Stimulated activated CD8-positive, alpha-beta memory T cell treated with anti-CD3 and anti-CD28 coated beads, Interleukin-2, amount 100 ng/mL, for 1 hour (primary cell): ENCODE results near the gene MALT1.
"Not testable (repeated sequence)": the region's sequence is repeated elsewhere in the genome, so short reads cannot be mapped to it uniquely, and the experiment has no call there.

Experiments used
- DNase-seq, 2 donors: peaks; one replicate each; pipeline ENCODE4 v3.0.0-alpha.2; 2020; ENCODE audit warnings: low read depth in 2 of 2

The MALT1 gene

DNA sequence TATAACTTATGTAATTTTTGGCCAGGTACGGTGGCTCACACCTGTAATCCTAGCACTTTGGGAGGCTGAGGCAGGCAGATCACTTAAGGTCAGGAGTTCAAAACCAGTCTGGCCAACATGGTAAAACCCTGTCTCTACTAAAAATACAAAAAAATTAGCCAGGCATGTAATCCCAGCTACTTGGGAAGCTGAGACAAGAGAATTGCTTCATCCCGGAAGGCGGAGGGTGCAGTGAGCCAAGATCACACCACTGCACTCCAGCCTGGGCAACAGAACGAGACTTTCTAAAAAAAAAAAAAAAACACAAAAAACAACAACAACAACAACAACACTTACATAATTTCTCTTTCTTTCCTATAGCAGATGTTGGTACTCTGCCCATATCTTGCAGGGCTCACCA is 105.3 kb downstream of the MALT1 start:
- not testable (repeated sequence) for DNase-seq

DNA sequence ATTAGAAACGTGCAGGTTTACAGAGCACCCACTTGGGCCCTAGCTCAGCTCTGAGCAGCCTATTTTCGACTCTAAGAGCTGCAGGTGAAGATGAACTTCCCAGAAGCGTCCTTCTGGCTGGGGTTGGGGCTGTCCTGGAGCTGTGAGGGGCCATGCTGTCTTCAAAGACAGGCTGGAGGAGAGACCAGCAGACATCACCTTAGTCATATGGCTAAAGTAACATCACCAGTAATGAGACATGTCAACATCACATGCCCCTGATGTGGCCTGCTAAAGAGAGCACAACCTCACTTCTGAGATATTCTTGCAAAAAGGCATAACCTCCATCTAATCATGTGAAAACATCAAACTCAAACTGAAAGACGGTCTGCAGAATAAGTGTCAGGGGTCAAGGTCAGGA is 106.2 kb downstream of the MALT1 start:
- DNase-seq = no peak

DNA sequence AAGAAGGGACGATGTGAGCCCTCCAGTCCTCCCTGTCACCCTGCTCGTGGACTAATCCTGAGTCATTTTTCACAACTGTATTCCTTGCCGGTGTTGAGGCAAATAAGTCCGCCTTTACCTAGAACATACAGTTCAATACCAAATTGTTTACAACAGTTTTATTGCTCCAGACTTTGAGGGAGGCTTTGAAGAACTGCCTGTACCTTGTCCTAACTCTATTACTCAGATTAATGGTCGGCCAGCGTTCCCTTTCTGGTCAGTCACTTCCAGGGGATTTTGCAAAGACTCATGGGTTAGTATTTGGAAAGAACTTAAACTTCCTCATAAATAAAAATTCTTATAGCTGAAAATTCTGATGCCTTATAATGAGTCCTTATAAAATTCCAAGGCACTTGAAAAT is 108.3 kb downstream of the MALT1 start:
- no peak for DNase-seq

DNA sequence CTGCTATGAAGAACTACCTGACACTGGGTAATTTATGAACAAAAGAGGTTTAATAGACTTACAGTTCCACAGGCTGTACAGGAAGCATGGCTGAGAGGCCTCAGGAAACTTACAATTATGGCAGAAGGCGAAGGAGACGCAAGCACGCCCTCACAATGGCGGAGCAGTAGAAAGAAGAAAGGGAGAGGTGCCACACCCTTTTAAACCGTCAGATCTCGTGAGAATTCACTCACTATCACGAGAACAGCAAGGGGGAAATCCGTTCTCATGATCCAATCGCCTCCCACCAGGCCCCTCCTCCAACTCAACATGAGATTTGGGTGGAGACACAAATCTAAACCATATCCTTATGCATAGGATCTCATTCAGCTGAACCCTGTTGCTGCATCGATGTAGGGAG is 108.8 kb downstream of the MALT1 start:
- DNase-seq = no peak

DNA sequence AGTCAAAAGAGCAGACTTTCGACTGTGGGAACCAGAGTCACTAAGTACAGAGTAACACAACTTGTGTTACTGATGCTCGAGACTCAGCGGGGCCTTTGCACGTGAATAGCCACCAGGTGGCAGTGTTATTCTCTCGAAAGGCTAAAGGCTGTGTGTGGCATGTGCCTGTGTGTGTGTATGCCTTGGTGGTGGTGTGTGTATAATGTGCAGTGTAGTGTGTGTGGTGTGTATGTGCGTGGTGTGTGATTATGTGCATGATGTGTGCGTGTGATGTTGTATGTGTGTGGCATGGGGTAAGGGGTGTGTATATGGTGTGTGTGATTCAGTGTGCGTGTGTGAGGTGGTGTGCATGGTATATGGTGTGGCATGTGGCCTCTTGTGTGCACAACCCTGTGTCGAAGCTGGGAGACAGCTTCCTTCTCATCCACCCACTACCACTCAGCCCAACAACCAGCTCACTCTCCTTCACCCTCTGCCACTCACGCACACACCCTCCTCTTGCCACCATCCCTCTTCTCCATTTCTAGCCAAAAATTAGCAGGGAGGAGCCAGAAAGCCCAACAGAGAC is 110.4 kb downstream of the MALT1 start:
- DNase-seq = peak; percentile 15 to 35

DNA sequence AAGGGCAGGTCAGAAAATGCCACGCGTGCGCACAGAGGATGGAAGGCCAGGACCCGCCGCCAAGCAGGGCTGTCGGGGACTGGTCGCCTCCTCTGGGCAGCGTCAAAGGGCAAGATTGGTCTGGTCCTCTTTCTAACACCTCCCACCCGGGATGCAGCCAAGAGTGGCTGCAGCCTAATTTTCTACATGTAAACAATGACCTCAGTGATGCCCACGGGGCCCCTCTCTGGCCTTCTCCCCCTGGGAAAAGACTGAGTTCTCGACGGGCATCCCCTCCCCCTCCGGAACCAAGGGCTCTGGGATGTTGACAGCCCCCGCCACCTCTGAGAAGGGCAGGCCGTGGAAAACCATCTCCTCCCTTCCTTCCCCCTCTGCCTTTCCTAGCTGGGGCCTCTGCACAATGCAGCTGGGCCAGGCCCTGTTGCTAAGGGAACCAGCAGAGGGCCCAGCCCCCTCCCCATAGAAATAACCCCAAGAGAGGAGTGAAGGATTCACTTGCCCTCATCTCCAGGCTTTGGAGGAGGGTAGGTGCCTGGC is 113.4 kb downstream of the MALT1 start:
- no peak for DNase-seq

DNA sequence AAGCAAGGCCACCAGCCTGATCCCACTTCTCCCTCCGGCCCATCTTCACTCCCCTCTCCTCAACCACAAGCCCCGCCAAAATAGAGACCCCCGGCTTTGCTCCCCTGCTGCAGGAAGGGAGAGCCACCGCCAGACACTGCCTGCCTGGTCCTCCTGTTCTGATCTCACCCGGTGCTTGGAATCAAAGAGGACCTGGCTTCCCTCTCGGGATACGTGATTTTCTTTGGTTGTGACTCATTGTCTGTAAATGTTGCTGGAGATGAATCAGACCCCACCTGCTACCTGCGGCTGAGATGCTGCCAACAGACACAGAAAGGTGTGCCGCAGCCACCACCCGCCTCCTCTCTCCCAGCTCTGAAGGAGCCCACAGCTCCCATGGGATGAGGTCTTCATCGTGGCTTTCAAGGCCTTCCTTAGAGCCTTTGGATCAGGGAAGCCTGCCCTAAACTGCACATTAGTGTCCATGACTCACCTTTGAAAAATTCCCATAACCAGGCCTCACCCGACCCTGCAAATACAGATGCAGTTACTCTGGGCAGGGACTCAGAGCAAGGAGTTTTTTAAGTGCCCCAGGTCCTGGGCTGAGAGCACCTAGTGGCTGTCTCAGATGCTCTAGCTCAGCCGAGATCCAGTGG is 114.0 kb downstream of the MALT1 start:
- no peak for DNase-seq

DNA sequence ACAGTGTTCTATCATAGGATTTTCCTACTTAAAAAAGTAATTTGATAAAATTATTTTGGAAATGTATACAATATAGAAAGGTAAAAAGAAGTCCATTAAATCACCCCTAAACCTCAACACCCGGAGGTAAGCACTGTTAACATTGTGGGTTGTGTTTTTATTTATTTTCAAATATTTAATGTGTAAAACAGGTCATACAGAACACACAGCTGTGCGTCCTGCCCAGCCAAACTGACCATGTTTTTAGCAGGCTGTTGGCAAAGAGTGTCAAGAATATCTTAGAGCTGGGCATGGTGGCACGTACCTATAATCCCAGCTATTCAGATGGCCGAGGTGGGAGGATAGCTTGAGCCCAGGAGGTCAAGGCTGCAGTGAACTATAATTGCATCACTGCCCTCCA is 114.6 kb downstream of the MALT1 start:
- DNase-seq = no peak

DNA sequence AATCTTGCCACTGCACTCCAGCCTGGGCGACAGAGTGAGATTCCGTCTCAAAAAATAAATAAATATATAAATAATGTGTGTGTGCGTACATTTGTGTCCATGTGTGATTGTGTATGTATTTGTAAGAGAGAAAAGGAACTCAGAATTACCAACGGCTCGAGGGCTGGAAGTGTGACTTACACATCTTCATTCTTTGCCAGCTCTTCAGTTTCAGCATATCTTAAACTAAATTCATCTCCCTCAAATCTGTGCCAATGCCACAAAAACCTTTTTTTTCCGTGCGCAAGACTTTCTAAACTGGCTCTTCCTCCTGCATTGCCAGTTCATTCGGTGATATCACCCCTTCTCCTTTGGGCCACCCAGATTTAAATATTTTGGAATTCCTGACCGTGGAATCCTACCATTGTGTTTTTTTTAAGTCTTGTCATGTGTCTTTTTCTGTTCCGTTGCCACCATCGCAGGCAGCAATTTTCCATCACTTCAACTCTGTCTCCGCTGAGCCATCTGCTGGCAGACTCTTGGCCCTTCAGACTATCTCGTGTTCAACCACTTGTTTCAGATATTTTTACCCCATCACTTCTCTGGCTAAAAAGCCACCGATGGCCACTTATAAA is 116.4 kb downstream of the MALT1 start:
- no peak for DNase-seq

DNA sequence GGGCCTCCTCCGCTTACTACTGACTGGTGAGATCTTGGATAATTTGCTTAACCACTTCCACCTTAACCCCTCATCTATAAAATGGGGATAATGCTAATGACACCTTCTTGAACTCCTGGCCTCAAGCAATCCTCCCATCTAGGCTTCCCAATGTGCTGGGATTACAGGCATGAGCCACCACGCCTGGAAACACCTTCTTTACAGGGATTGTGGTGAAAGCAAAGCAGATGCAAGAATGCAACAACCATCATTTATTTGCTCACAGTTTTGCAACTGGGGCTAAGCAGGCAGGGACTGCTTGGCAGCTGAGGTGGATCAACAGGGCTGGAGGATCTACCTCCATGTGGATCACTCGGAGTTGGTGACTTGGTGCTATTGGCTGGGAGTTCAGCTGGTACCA is 117.2 kb downstream of the MALT1 start:
- no peak for DNase-seq

DNA sequence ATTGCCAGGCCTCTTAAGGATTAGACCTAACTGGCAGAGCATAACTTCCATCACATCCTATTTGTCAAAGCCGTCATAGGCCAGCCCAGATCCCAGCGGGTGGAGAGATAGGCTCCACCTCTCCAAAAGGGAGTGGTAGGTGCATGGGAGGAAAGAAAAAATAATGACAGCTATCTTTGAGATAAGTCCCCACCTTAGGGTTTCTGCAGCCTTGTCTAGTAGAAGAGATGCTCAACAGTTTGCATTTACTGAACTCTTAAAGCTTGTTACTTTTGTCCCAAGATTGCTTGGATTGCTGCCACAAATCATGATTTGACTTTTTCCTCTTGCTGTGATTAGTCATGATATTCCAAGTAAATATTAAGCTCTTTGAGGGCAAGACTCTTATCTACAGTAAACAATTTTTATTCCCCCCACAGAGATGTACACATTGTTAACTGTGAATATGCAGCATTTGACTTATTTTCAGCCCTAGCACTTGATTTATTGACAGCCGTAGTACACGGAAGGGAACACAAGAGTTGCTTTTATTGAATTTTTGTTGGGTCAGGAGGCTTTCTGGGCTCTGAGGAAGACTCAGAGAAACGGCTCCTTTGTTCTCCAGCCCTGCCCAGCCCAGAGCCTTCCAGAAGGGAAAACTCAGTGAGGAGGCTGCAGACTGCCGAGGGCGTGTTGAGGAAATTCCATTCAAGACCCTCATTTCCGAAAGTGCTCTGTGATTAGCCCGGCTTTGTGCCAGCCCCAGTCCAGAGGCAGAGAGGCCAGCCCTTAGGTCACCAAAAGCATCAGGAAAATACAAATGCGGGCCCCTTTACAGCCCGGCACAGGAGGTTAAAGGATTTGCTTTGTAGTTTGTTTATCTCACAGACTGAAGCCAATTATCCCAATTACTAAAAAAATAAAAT is 118.0 kb downstream of the MALT1 start:
- no peak for DNase-seq

DNA sequence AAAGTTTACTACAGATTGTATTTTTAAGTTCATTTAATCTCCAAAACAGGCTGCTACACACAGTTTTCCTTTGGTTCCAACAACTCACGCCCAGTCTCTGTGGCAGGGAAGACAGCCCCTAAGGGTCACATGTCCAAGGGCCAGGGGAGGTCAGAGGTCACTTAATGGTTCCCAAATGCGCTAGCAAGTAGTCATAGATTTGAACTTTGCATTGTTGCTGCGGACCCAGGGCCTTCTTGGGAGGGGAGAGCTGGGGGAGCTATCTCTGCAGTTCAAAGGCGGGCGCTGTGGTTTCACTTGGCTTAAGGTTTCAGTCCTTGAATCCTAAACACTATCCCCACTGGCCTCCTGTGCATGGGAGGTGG is 118.6 kb downstream of the MALT1 start:
- no peak for DNase-seq

DNA sequence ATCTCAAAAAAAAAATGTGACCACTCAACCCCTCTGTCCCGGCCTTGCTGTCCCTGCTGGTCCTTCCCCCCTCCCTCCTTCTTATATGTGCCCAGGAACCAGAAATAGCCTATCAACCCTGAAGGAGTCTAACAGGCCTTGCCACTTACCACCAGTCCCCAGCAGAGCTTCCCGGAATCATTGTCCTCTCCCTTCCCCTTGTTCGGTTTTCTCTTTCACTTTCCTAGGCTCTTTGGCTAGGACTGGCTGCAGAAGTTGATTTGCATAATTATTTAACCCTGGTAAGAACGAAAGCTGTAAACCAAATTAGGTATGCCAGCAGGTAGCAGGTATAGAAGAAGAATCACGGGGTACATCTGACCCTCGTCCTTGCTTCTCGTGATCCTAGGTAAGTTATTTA is 120.8 kb downstream of the MALT1 start:
- DNase-seq = no peak

DNA sequence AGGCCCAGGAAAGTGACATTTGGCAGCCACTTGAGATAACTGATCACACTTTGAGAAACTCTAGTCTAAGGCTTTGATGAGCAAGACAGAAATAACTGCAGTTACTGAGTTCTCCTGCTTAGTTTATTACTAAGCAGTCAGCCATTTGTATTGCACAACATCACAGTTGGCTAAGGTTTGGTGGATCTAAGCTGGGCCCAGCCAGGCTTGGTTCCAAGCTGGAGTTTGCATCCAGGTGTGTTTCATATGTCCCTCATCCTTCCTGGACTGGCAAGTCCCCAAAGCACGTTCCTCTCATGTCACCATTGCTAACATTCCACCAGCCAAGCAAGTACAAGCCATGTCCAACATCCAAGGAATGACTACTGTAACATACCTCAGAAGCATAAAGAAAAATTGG is 122.1 kb downstream of the MALT1 start:
- DNase-seq = no peak

DNA sequence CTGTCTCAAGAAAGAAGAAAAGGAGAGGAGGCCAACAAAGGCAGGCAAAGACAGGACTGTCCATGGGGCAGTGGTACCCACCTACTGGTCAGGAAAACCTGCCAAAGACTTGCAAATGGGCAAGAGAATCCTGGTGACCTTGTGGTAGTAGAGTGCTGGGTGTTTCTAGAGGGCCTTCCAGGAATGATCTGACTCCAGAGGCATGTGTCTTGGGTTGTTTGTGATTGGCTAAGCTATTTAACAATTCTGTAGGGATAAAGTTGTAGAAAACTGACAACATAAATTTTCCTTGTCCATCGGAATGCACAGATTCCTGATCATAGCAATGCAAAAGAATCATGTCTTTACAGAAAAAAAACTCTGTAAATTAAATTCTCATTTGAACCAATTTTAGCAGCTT is 125.0 kb downstream of the MALT1 start:
- DNase-seq = no peak

DNA sequence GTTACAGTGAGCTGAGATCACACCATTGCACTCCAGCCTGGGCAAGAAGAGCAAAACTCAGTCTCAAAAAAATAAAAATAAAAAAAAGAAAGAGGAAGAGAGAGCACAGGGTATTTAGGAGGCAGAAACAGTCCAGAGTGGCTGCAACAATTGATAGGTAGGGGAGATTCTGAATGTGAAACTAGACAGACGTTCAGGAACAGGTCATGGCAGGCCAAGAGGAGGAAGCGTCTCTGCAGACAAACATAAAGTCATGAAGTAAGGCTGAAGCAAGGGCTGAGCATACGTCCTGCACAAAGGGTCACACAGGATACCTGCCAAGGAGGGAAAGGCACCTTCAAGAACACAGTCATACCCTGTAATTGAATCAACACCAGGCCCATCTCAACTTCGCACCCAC is 129.3 kb downstream of the MALT1 start:
- DNase-seq = no peak

DNA sequence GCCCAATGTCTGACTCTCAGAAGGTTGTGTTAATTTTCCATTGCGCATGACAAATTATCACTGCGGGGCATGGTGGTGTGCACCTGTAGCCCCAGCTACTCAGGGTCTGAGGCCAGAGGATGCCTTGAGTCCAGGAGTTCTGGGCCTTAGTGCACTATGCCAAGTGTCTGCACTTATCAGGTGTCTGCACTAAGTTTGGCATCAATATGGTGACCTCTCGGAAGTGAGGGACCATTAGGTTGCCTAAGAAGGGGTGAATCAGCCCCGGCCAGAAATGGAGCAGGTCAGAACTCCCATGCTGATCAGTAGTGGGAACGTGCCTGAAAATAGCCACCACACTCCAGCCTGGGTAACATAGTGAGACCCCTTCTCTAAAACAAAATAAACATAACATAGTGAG is 131.7 kb downstream of the MALT1 start:
- DNase-seq = no peak

DNA sequence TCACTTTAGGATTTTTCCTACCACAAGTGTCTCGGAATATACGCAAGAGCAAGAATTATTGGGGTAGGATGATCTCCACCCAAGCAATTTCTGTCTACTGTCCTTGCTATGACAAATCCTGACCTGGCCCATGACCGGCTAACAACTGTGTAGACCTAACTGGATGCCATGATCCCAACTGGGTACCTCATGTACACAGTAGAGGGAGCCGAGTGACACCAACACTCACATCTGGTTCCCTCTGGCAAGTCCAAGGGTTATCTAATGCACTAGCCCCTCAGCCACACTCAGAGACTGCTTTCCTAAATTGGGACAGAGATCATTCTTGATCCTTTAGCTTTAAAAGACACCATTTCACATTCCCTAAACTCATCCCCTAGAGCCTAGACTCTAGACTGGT is 132.7 kb downstream of the MALT1 start:
- no peak for DNase-seq
